Subcutaneous adipose tissue (tissue), 4 donors: ENCODE results near the gene TMIE. TPM values are rescaled to one million over a fixed set of nuclear protein-coding genes. Genes with fewer than 3 reads are reported as not detected.

ENCODE experiments used
- total RNA-seq, 4 donors: library from RNA; depleted of rRNA; stranded (reverse); fragments of >200 nt; gene quantifications; one replicate each; pipeline ENCODE4 v1.1.0, GENCODE V29; 2016
- TF ChIP-seq, protein P1 (sequence below): fragments of 450-650 bp; IDR thresholded peaks from one replicate; pipeline ENCODE4 v1.5.1; 2016; ENCODE audit warnings: low read depth, mild to moderate bottlenecking, control low read depth, antibody characterized with exemption, moderate library complexity

TMIE gene
- total RNA-seq, 4 donors from 2014 or later, result 0.88 TPM; not detected in 3

DNA sequence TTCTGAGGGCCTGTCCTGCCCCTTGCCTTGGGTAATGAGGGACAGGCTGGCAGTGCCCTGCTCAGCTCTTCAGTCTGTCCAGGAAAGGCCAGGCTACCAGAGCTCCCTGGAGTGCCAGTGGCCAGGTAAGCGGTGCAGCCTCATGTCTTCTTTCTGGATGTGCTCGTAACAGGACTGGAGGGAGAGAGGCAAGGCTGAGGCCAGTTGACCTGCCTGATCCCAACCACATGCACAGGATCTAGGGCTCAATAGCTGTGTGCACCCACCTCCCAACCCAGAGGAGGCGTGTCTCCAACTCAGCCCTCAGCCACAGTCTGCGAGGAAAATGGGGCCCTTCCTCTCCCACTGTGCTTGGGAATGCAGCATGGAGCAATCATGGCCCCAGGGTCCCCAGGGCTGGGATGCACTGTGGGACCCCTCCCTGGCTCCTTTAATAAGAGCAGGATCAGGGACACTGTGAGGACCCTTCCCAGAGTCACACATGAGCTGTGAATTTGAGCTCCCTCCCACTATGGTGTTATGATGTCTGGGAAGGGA is 30.2 kb upstream of the TMIE start:
- TF ChIP-seq, protein P1, sequence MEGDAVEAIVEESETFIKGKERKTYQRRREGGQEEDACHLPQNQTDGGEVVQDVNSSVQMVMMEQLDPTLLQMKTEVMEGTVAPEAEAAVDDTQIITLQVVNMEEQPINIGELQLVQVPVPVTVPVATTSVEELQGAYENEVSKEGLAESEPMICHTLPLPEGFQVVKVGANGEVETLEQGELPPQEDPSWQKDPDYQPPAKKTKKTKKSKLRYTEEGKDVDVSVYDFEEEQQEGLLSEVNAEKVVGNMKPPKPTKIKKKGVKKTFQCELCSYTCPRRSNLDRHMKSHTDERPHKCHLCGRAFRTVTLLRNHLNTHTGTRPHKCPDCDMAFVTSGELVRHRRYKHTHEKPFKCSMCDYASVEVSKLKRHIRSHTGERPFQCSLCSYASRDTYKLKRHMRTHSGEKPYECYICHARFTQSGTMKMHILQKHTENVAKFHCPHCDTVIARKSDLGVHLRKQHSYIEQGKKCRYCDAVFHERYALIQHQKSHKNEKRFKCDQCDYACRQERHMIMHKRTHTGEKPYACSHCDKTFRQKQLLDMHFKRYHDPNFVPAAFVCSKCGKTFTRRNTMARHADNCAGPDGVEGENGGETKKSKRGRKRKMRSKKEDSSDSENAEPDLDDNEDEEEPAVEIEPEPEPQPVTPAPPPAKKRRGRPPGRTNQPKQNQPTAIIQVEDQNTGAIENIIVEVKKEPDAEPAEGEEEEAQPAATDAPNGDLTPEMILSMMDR, result no peak

- TF ChIP-seq, protein P1, result no peak
These were observed 29.4 kb upstream of the TMIE start for GRCh38 chr3:46671541-46672348.

DNA sequence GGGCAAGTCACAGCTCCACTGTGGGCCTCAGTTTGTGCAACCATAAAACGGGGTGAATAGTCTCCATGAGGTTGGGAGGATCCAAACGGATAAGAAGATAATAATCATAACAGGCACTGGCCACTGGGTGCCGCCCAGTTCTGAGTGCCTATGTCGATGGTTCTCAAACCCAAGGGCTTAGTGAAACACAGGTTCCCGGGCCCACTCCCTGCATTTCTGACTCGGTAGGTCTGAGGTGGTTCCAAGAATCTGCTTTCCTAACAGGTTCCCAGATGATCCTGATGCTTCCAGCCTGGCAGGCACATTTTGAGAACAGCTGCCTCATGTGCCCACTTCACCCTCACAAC is 28.9 kb upstream of the TMIE start:
- TF ChIP-seq, protein P1, result no peak

DNA sequence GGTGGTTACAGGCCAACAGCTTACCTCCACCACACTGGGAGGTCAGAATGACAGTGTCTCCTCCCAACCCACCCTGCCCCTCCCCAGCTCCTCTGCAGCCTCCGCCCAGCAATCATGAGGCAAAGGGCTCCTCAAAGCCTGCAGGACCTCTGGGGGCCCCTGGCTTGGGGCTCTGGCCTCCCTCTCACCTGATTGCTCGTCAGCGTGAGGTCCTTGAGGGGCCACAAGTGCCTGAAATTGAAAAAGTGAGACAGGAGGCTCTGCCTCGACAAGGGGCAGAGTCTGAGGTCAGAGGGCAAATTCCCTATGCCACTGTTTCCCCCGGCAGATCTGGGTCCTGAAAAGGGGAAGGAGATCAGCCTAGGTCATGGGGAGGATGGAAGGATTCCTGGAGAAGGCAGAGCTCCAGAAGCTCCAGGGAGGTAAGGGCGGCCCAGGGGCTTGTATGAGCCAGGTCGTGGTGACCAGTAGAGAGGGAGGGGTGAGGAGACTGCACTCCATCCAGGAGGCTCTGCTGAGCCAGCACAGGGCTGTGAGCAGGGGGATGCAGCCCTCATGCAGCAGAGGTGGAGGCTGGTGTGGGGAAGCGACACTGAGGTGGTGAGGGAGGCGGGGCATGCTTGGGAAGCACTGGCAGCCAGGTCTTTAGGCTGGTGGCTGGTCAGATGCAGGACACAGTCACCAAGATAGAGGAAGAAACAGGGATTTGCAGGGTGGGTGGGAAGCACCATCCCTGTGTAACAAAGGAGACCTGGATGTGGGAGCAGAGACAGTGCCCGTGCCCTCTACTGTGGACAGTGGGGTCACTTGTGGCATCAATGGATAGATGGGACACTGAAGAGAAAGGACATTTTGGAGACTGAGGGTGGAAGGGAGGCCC is 27.8 kb upstream of the TMIE start:
- TF ChIP-seq, protein P1, result no peak

GRCh38 chr3:46674031-46674845 is 27.0 kb upstream of the TMIE start:
- TF ChIP-seq, protein P1, result no peak

DNA sequence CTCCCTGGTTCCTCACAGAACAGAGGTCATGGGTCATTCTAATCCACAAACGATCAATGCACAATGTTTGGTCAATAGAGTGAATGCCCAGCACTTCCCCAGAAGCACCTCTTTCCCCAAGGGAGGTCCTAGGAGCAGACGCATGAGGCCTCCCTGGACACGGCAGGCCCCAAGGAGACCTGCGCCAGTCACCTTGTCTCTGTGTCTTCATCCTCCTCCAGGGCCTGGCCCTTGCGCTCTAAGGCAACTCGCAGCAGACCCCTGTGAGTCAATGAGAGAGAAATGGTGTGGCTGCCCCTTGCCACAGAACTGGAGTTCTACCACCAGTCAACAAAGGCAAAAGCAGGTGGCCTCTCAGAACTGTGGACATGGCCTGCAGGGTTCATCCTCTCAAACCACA is 25.8 kb upstream of the TMIE start:
- TF ChIP-seq, protein P1, result no peak
